ENCODE measurements around the gene C3orf38. TPM values are rescaled to one million over a fixed set of nuclear protein-coding genes. Genes with fewer than 3 reads are reported as not detected.
"Not testable (repeated sequence)": the region's sequence is repeated elsewhere in the genome, so short reads cannot be mapped to it uniquely, and the experiment has no call there.

The C3orf38 gene
- total RNA-seq, 1 donor from 2014 or later = 15.3 TPM

GRCh38 chr3:88117683-88118082 is 32.1 kb upstream of the C3orf38 start:
- no peak for DNase-seq (ENCODE audit: low read depth)
- no peak for TF ChIP-seq CTCF (conservative IDR thresholded peaks at IDR 0.05; ENCODE audit: low read depth, low read length)
- no peak overlapping the region for H3K4me3 ChIP-seq (ENCODE audit: low read depth, low read length)

GRCh38 chr3:88118603-88119002 is 31.2 kb upstream of the C3orf38 start:
- not testable (repeated sequence) for DNase-seq (ENCODE audit: low read depth); H3K4me3 ChIP-seq (ENCODE audit: low read depth, low read length)

- TF ChIP-seq CTCF (conservative IDR thresholded peaks at IDR 0.05; ENCODE audit: low read depth, low read length) = no peak
- DNase-seq (ENCODE audit: low read depth) = no peak
- no peak overlapping the region for H3K4me3 ChIP-seq (ENCODE audit: low read depth, low read length)
Measured at GRCh38 chr3:88123526-88123925, 26.2 kb upstream of the C3orf38 start.

- no peak for TF ChIP-seq CTCF (conservative IDR thresholded peaks at IDR 0.05; ENCODE audit: low read depth, low read length)
- H3K4me3 ChIP-seq (ENCODE audit: low read depth, low read length) = no peak overlapping the region
- no peak for DNase-seq (ENCODE audit: low read depth)
Measured at GRCh38 chr3:88131695-88132094, 18.1 kb upstream of the C3orf38 start.

- no peak for DNase-seq (ENCODE audit: low read depth)
- H3K4me3 ChIP-seq (ENCODE audit: low read depth, low read length) = no peak overlapping the region
- no peak for TF ChIP-seq CTCF (conservative IDR thresholded peaks at IDR 0.05; ENCODE audit: low read depth, low read length)
Measured at GRCh38 chr3:88132894-88133293, 16.9 kb upstream of the C3orf38 start.

- TF ChIP-seq CTCF (conservative IDR thresholded peaks at IDR 0.05; ENCODE audit: low read depth, low read length) = no peak
- no peak overlapping the region for H3K4me3 ChIP-seq (ENCODE audit: low read depth, low read length)
- no peak for DNase-seq (ENCODE audit: low read depth)
Measured at GRCh38 chr3:88133711-88134263, 16.0 kb upstream of the C3orf38 start.

GRCh38 chr3:88137836-88138235 is 11.9 kb upstream of the C3orf38 start:
- no peak overlapping the region for H3K4me3 ChIP-seq (ENCODE audit: low read depth, low read length)
- DNase-seq (ENCODE audit: low read depth) = no peak
- no peak for TF ChIP-seq CTCF (conservative IDR thresholded peaks at IDR 0.05; ENCODE audit: low read depth, low read length)
